Neural progenitor cell (in vitro differentiated cells): ENCODE data around the gene LIPC. TPM values are rescaled to one million over a fixed set of nuclear protein-coding genes. Genes with fewer than 3 reads are reported as not detected.

ENCODE experiments used
- DNase-seq: peaks from one replicate; pipeline ENCODE4 v3.0.0-alpha.2; 2016; ENCODE audit warnings: low spot score
- H2AFZ ChIP-seq: fragments of 200-600 bp; sonication (generic); replicated peaks from 2 replicates; pipeline ENCODE4 v1.6.1; 2016; ENCODE audit warnings: antibody characterized with exemption
- H3F3A ChIP-seq: fragments of 200-600 bp; sonication (generic); 2 replicates; pipeline ENCODE4 v1.6.1; 2016; ENCODE audit warnings: antibody characterized with exemption, low read depth
- H3K27ac ChIP-seq: fragments of 200-600 bp; sonication (generic); 2 replicates; pipeline ENCODE4 v1.5.1; 2016; ENCODE audit warnings: mild to moderate bottlenecking
- H3K27me3 ChIP-seq: fragments of 200-600 bp; sonication (generic); 2 replicates; pipeline ENCODE4 v1.6.1; 2016; ENCODE audit warnings: mild to moderate bottlenecking, moderate library complexity
- H3K36me3 ChIP-seq: fragments of 200-600 bp; sonication (generic); 2 replicates; pipeline ENCODE4 v1.5.1; 2016
- H3K4me1 ChIP-seq: fragments of 200-600 bp; sonication (generic); 2 replicates; pipeline ENCODE4 v1.6.1; 2016; ENCODE audit warnings: mixed run types
- H3K4me2 ChIP-seq: fragments of 200-600 bp; sonication (generic); 2 replicates; pipeline ENCODE4 v1.6.1; 2016
- H3K4me3 ChIP-seq: fragments of 200-600 bp; sonication (generic); 2 replicates; pipeline ENCODE4 v1.5.1; 2016
- H3K79me2 ChIP-seq: fragments of 200-600 bp; sonication (generic); 2 replicates; pipeline ENCODE4 v1.6.1; 2016; ENCODE audit warnings: low read depth
- H3K9ac ChIP-seq: fragments of 200-600 bp; sonication (generic); 2 replicates; pipeline ENCODE4 v1.6.1; 2016
- H3K9me3 ChIP-seq: fragments of 200-600 bp; sonication (generic); 2 replicates; pipeline ENCODE4 v1.5.1; 2016; ENCODE audit warnings: low read depth
- H4K20me1 ChIP-seq: fragments of 200-600 bp; sonication (generic); 2 replicates; pipeline ENCODE4 v1.6.1; 2016; ENCODE audit warnings: low read depth
- H3K27ac Mint-ChIP-seq: 3 replicates; pipeline ENCODE4 v1.8.0; 2021; ENCODE audit warnings: mixed read lengths
- H3K27me3 Mint-ChIP-seq: 2 replicates; pipeline ENCODE4 v1.8.0; 2022; ENCODE audit warnings: low read depth, mild to moderate bottlenecking, inconsistent platforms, moderate library complexity, mixed read lengths; ENCODE audit not compliant: insufficient read depth
- H3K36me3 Mint-ChIP-seq: 3 replicates; pipeline ENCODE4 v1.8.0; 2021; ENCODE audit warnings: mixed read lengths
- H3K4me1 Mint-ChIP-seq: 3 replicates; pipeline ENCODE4 v1.8.0; 2021; ENCODE audit warnings: mixed read lengths
- H3K4me3 Mint-ChIP-seq: 3 replicates; pipeline ENCODE4 v1.8.0; 2021; ENCODE audit warnings: mild to moderate bottlenecking, moderate library complexity, mixed read lengths
- H3K9me3 Mint-ChIP-seq: 3 replicates; pipeline ENCODE4 v1.8.0; 2020; ENCODE audit warnings: mixed read lengths
- CTCF ChIP-seq: fragments of 200-600 bp; sonication (generic); IDR thresholded peaks from 2 replicates; pipeline ENCODE4 v1.5.1; 2017; ENCODE audit warnings: antibody characterized with exemption, mild to moderate bottlenecking
- EZH2 ChIP-seq: fragments of 200-600 bp; sonication (generic); IDR thresholded peaks from 2 replicates; pipeline ENCODE4 v1.6.1; 2017; ENCODE audit warnings: antibody characterized with exemption, mild to moderate bottlenecking, moderate library complexity
- EZH2phosphoT487 ChIP-seq: fragments of 200-600 bp; sonication (generic); IDR thresholded peaks from 2 replicates; pipeline ENCODE4 v1.6.1; 2017; ENCODE audit warnings: antibody characterized with exemption
- total RNA-seq: library from RNA; depleted of rRNA; stranded (reverse); fragments of >200 nt; gene quantifications from 2 replicates; pipeline ENCODE4 v1.2.3, GENCODE V29; 2015; ENCODE audit warnings: low replicate concordance

LIPC gene
- total RNA-seq, 1 donor from 2014 or later, result not detected

GRCh38 chr15:58399739-58400138 lies 32.1 kb upstream of the LIPC start:
- no peak overlapping the region for H2AFZ ChIP-seq
- no peak overlapping the region for H3K4me3 Mint-ChIP-seq

GRCh38 chr15:58401276-58401675 lies 30.5 kb upstream of the LIPC start:
- Histone ChIP-seq H3K4me3 (no peak overlapping the region), H3K4me2 (no peak overlapping the region), H3K36me3 (no peaks in the 10 kb centered on the region), H3K4me1 (no peaks in the 10 kb centered on the region), H3K9ac (no peak overlapping the region), H3F3A (no peaks in the 10 kb centered on the region), H3K9me3 (no peaks in the 10 kb centered on the region), H3K27ac (no peak overlapping the region), H2AFZ (no peak overlapping the region), H4K20me1 (no peaks in the 10 kb centered on the region), H3K27me3 (no peaks in the 10 kb centered on the region), H3K79me2 (no peaks in the 10 kb centered on the region)
- Mint-ChIP-seq H3K4me3 (no peak overlapping the region), H3K27ac (no peak overlapping the region), H3K36me3 (no peaks in the 10 kb centered on the region), H3K4me1 (peaks cover 13% of the 10 kb centered on the region), H3K9me3 (no peaks in the 10 kb centered on the region), H3K27me3 (peaks cover 2% of the 10 kb centered on the region)
- DNase-seq, result no peak
- TF ChIP-seq EZH2phosphoT487 (no peak), CTCF (no peak), EZH2 (no peak)

More at GRCh38 chr15:58399739-58400138, 32.1 kb upstream of the LIPC start:
- Mint-ChIP-seq H3K27ac (no peak overlapping the region), H3K27me3 (peaks cover 2% of the 10 kb centered on the region), H3K36me3 (no peaks in the 10 kb centered on the region), H3K4me1 (peaks cover 16% of the 10 kb centered on the region), H3K9me3 (no peaks in the 10 kb centered on the region)
- no peak overlapping the region for H3K4me3 ChIP-seq
- no peak overlapping the region for H3K9ac ChIP-seq
- no peaks in the 10 kb centered on the region for H3F3A ChIP-seq
- no peaks in the 10 kb centered on the region for H3K27me3 ChIP-seq
- no peak overlapping the region for H3K27ac ChIP-seq
- H3K36me3 ChIP-seq, result no peaks in the 10 kb centered on the region
- no peaks in the 10 kb centered on the region for H3K79me2 ChIP-seq
- no peaks in the 10 kb centered on the region for H3K4me1 ChIP-seq
- TF ChIP-seq EZH2, result no peak
- no peak for TF ChIP-seq EZH2phosphoT487
- no peak for TF ChIP-seq CTCF
- H3K4me2 ChIP-seq, result no peak overlapping the region
- H3K9me3 ChIP-seq, result no peaks in the 10 kb centered on the region
- no peaks in the 10 kb centered on the region for H4K20me1 ChIP-seq
- no peak for DNase-seq

GRCh38 chr15:58401991-58402649 lies 29.7 kb upstream of the LIPC start:
- Histone ChIP-seq H3K27me3 (no peaks in the 10 kb centered on the region), H3K9me3 (no peaks in the 10 kb centered on the region), H3K27ac (no peak overlapping the region), H3F3A (peaks cover 1% of the 10 kb centered on the region), H4K20me1 (no peaks in the 10 kb centered on the region), H3K79me2 (no peaks in the 10 kb centered on the region), H3K9ac (no peak overlapping the region), H3K4me3 (no peak overlapping the region), H3K36me3 (no peaks in the 10 kb centered on the region), H2AFZ (no peak overlapping the region), H3K4me2 (no peak overlapping the region), H3K4me1 (peaks cover 7% of the 10 kb centered on the region)
- no peak for DNase-seq
- Mint-ChIP-seq H3K27ac (no peak overlapping the region), H3K4me1 (peaks cover 14% of the 10 kb centered on the region), H3K9me3 (no peaks in the 10 kb centered on the region), H3K4me3 (no peak overlapping the region), H3K36me3 (no peaks in the 10 kb centered on the region), H3K27me3 (peaks cover 2% of the 10 kb centered on the region)
- TF ChIP-seq EZH2 (no peak), CTCF (no peak), EZH2phosphoT487 (no peak)
